ENCODE data around the gene LRGUK. TPM values are rescaled to one million over a fixed set of nuclear protein-coding genes. Genes with fewer than 3 reads are reported as not detected.

LRGUK gene
- total RNA-seq, 1 donor = 0.72 TPM

DNA sequence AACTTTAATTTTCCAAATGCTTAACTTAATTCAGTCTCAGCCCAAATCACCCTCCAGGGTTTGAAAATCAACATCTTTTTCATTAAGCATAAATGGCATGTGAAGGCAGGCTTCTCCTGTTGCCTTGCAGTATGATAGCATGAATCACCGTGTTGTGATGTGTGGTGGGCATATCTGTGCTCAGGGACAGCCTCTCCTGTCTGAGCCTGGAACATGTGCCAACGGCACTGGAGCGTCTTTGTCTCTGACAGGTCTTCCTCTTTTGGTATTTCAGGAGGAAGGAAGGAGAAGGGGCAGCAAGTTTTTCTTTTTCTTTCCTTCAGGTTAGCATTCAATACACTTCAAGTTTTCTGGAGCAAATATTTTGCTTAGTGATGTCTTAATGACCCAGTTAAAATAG, 57.6 kb downstream of the LRGUK start:
- no peak overlapping the region for H3K27ac ChIP-seq (ENCODE audit: low read depth, low read length)

DNA sequence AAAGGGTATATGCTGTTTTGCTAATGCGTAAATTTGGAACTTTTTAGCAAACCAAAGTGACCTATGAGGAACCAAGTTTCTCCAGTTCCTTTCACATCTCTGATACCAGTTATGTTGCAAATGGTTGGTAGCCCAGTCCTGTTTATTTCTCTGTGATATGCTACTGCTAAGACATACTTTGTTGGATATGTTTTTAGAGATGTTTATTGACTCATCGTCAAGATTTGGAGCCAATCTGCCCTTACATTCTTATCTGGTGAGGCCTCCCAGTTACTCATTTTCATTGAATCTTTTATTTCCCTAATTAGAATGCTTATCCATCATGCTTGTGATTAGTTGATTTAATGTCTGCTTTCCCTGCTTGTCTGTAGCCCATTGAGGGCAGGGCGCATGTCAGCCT, 58.9 kb downstream of the LRGUK start:
- Histone ChIP-seq H3K4me2 (ENCODE audit: insufficient read depth, low read length) (no peak overlapping the region), H3K27ac (ENCODE audit: low read depth, low read length) (peak overlapping the region; percentile 21), H4K20me1 (ENCODE audit: insufficient read depth, low read length) (no peaks in the 10 kb centered on the region), H3K4me3 (ENCODE audit: insufficient read depth, low read length) (no peak overlapping the region), H2AFZ (ENCODE audit: low read length) (no peak overlapping the region), H3K79me2 (ENCODE audit: insufficient read depth, low read length) (no peaks in the 10 kb centered on the region), H3K9me3 (ENCODE audit: low read depth, low read length) (no peaks in the 10 kb centered on the region), H3K27me3 (ENCODE audit: insufficient read depth, low read length) (peaks cover 3% of the 10 kb centered on the region), H3K36me3 (ENCODE audit: insufficient read depth, low read length) (no peaks in the 10 kb centered on the region), H3K4me1 (ENCODE audit: insufficient read depth, low read length) (peaks cover 10% of the 10 kb centered on the region)
- DNase-seq (ENCODE audit: insufficient read length, low spot score, missing footprints) = no peak
- TF ChIP-seq, protein P1, sequence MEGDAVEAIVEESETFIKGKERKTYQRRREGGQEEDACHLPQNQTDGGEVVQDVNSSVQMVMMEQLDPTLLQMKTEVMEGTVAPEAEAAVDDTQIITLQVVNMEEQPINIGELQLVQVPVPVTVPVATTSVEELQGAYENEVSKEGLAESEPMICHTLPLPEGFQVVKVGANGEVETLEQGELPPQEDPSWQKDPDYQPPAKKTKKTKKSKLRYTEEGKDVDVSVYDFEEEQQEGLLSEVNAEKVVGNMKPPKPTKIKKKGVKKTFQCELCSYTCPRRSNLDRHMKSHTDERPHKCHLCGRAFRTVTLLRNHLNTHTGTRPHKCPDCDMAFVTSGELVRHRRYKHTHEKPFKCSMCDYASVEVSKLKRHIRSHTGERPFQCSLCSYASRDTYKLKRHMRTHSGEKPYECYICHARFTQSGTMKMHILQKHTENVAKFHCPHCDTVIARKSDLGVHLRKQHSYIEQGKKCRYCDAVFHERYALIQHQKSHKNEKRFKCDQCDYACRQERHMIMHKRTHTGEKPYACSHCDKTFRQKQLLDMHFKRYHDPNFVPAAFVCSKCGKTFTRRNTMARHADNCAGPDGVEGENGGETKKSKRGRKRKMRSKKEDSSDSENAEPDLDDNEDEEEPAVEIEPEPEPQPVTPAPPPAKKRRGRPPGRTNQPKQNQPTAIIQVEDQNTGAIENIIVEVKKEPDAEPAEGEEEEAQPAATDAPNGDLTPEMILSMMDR (IDR thresholded peaks at IDR 0.05; ENCODE audit: extremely low read depth, low read depth, low read length) = no peak

More for the DNA sequence above, 57.6 kb downstream of the LRGUK start:
- H3K4me3 ChIP-seq (ENCODE audit: insufficient read depth, low read length) = no peak overlapping the region
- peak overlapping the region; percentile 2 for H2AFZ ChIP-seq (ENCODE audit: low read length)
- no peak overlapping the region for H3K4me2 ChIP-seq (ENCODE audit: insufficient read depth, low read length)
- H4K20me1 ChIP-seq (ENCODE audit: insufficient read depth, low read length) = no peaks in the 10 kb centered on the region
- TF ChIP-seq, protein P1 (IDR thresholded peaks at IDR 0.05; ENCODE audit: extremely low read depth, low read depth, low read length) = no peak
- H3K36me3 ChIP-seq (ENCODE audit: insufficient read depth, low read length) = no peaks in the 10 kb centered on the region
- H3K9me3 ChIP-seq (ENCODE audit: low read depth, low read length) = no peaks in the 10 kb centered on the region
- H3K4me1 ChIP-seq (ENCODE audit: insufficient read depth, low read length) = peaks cover 10% of the 10 kb centered on the region
- no peaks in the 10 kb centered on the region for H3K79me2 ChIP-seq (ENCODE audit: insufficient read depth, low read length)
- peaks cover 3% of the 10 kb centered on the region for H3K27me3 ChIP-seq (ENCODE audit: insufficient read depth, low read length)
- DNase-seq (ENCODE audit: insufficient read length, low spot score, missing footprints) = no peak

DNA sequence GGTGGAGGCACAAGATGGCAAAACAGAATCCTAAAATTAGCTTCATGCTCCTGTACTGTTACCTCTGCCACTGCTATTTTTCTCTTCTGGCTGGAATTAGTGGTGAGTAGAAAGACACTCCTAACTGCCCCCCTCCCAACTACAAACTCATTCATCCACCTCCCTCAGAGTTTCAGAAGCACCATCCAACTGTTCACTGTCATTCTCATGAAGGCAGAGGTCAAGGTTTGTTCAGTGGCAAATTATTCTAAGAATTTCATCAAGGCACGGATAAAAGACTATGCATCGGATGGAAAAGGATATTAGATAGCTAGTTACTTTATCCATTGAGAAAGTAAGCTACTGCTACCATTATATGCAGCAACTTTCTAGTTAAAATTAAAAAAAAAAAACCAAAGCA, 59.7 kb downstream of the LRGUK start:
- H3K27ac ChIP-seq (ENCODE audit: low read depth, low read length) = peak overlapping the region; percentile 21
- H3K36me3 ChIP-seq (ENCODE audit: insufficient read depth, low read length) = no peaks in the 10 kb centered on the region
- no peak overlapping the region for H3K4me3 ChIP-seq (ENCODE audit: insufficient read depth, low read length)
- no peaks in the 10 kb centered on the region for H4K20me1 ChIP-seq (ENCODE audit: insufficient read depth, low read length)
- H3K9me3 ChIP-seq (ENCODE audit: low read depth, low read length) = no peaks in the 10 kb centered on the region
- no peaks in the 10 kb centered on the region for H3K79me2 ChIP-seq (ENCODE audit: insufficient read depth, low read length)
- TF ChIP-seq, protein P1 (IDR thresholded peaks at IDR 0.05; ENCODE audit: extremely low read depth, low read depth, low read length) = no peak
- DNase-seq (ENCODE audit: insufficient read length, low spot score, missing footprints) = no peak
- H3K27me3 ChIP-seq (ENCODE audit: insufficient read depth, low read length) = peaks cover 3% of the 10 kb centered on the region
- no peak overlapping the region for H3K4me2 ChIP-seq (ENCODE audit: insufficient read depth, low read length)
- H2AFZ ChIP-seq (ENCODE audit: low read length) = no peak overlapping the region
- H3K4me1 ChIP-seq (ENCODE audit: insufficient read depth, low read length) = peaks cover 10% of the 10 kb centered on the region

DNA sequence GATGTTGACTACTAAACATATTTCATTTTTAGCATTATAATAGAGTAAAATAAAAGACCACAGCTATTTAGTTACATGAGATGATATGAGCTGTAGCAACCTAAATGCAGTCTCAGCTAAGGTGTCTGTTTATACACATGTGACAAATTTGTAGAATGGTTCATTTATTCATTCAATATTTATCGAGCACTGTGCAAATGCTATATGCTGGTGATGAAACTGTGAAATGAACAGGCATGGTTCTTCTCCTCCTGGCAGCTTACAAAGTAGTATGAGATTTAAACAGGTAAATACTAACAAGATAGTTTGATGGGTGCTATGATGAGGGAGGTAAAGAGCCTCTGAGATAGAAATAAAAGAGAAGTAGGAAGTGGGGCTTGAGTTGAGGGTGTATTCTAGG, 60.8 kb downstream of the LRGUK start:
- Histone ChIP-seq H3K9me3 (ENCODE audit: low read depth, low read length) (no peaks in the 10 kb centered on the region), H3K4me2 (ENCODE audit: insufficient read depth, low read length) (no peak overlapping the region), H3K4me1 (ENCODE audit: insufficient read depth, low read length) (peaks cover 10% of the 10 kb centered on the region), H3K36me3 (ENCODE audit: insufficient read depth, low read length) (no peaks in the 10 kb centered on the region), H3K79me2 (ENCODE audit: insufficient read depth, low read length) (no peaks in the 10 kb centered on the region), H3K4me3 (ENCODE audit: insufficient read depth, low read length) (no peak overlapping the region), H4K20me1 (ENCODE audit: insufficient read depth, low read length) (no peaks in the 10 kb centered on the region), H3K27ac (ENCODE audit: low read depth, low read length) (no peak overlapping the region), H2AFZ (ENCODE audit: low read length) (no peak overlapping the region), H3K27me3 (ENCODE audit: insufficient read depth, low read length) (peaks cover 3% of the 10 kb centered on the region)
- TF ChIP-seq, protein P1 (IDR thresholded peaks at IDR 0.05; ENCODE audit: extremely low read depth, low read depth, low read length) = no peak
- DNase-seq (ENCODE audit: insufficient read length, low spot score, missing footprints) = no peak
